Thymus (tissue), 11 donors: ENCODE measurements around the gene NXPH4. TPM values are rescaled to one million over a fixed set of nuclear protein-coding genes. Genes with fewer than 3 reads are reported as not detected.

Source experiments
- DNase-seq, 9 donors: peaks; one replicate each; pipeline ENCODE4 v3.0.0-alpha.2; 2013; ENCODE audit warnings: low spot score in 9 of 9, low read depth in 6 of 9, missing footprints in 1 of 9
- H3K27ac ChIP-seq, 2 donors: one replicate each; pipeline ENCODE4 v1.5.1; 2013; ENCODE audit warnings: control low read depth in 1 of 2, low read depth in 1 of 2, low read length in 1 of 2, mild to moderate bottlenecking in 1 of 2, moderate library complexity in 1 of 2
- H3K27me3 ChIP-seq, 2 donors: one replicate each; pipeline ENCODE4 v1.5.1; 2013; ENCODE audit warnings: low read length in 1 of 2; ENCODE audit not compliant: control insufficient read depth in 2 of 2, insufficient read depth in 1 of 2
- H3K36me3 ChIP-seq, 2 donors: one replicate each; pipeline ENCODE4 v1.5.1; 2013; ENCODE audit warnings: low read length in 1 of 2, mild to moderate bottlenecking in 1 of 2, moderate library complexity in 1 of 2; ENCODE audit not compliant: control insufficient read depth in 2 of 2, insufficient read depth in 2 of 2
- H3K4me1 ChIP-seq, 2 donors: one replicate each; pipeline ENCODE4 v1.5.1; 2013; ENCODE audit warnings: low read length in 2 of 2; ENCODE audit not compliant: control insufficient read depth in 2 of 2, insufficient read depth in 2 of 2
- H3K4me3 ChIP-seq, 2 donors: one replicate each; pipeline ENCODE4 v1.5.1; 2013; ENCODE audit warnings: low read length in 2 of 2, control low read depth in 1 of 2, mild to moderate bottlenecking in 1 of 2
- H3K9me3 ChIP-seq, 2 donors: one replicate each; pipeline ENCODE4 v1.5.1; 2013; ENCODE audit warnings: low read length in 1 of 2, mild to moderate bottlenecking in 1 of 2; ENCODE audit not compliant: control insufficient read depth in 2 of 2, insufficient read depth in 1 of 2
- WGBS: extraction: QIAGEN DNeasy Blood & Tissue Kit; methylation state at CpG from one replicate; pipeline ENCODE4 v1.1.7; 2013; 5-methylcytosine and 5-hydroxymethylcytosine counted together
- polyA plus RNA-seq: library from polyadenylated mRNA; stranded (reverse); fragments of 200-250 nt; gene quantifications from one replicate; pipeline ENCODE4 v1.2.3, GENCODE V29; 2013
- total RNA-seq: library from RNA; stranded (reverse); fragments of 120-200 nt; gene quantifications from one replicate; pipeline ENCODE4 v1.2.4, GENCODE V29; 2013
- donor health status: healthy.

NXPH4 gene
- total and polyA plus RNA-seq, 2 donors, result 0.14 to 0.16 TPM

- Histone ChIP-seq H3K27ac (no peak overlapping the region), H3K4me3 (no peak overlapping the region), H3K9me3 (no peaks in the 10 kb centered on the region), H3K4me1 (no peaks in the 10 kb centered on the region), H3K36me3 (no peaks in the 10 kb centered on the region), H3K27me3 (peaks cover 0 to 2% of the 10 kb centered on the region in 2 donors)
- DNase-seq, result no peak
- WGBS, result 87% methylated on average over 6 of the region's 6 CpGs
Measured at GRCh38 chr12:57190037-57190436, 26.6 kb upstream of the NXPH4 start.

- 98% methylated on average over 23 of the region's 23 CpGs for WGBS
- no peak overlapping the region for H3K4me3 ChIP-seq
- peaks cover 0 to 8% of the 10 kb centered on the region in 2 donors for H3K27me3 ChIP-seq
- no peaks in the 10 kb centered on the region for H3K4me1 ChIP-seq
- H3K36me3 ChIP-seq, result no peaks in the 10 kb centered on the region
- H3K27ac ChIP-seq, result no peak overlapping the region
- no peak for DNase-seq
- no peaks in the 10 kb centered on the region for H3K9me3 ChIP-seq
Measured at GRCh38 chr12:57190821-57191220, 25.8 kb upstream of the NXPH4 start.

- no peak overlapping the region for H3K4me3 ChIP-seq
- DNase-seq, result no peak
- H3K36me3 ChIP-seq, result no peaks in the 10 kb centered on the region
- no peaks in the 10 kb centered on the region for H3K4me1 ChIP-seq
- H3K9me3 ChIP-seq, result no peaks in the 10 kb centered on the region
- H3K27me3 ChIP-seq, result peaks cover 0 to 11% of the 10 kb centered on the region in 2 donors
- H3K27ac ChIP-seq, result no peak overlapping the region
- 97% methylated on average over 11 of the region's 11 CpGs for WGBS
Measured at GRCh38 chr12:57191410-57191809, 25.2 kb upstream of the NXPH4 start.

GRCh38 chr12:57192920-57193319 is 23.7 kb upstream of the NXPH4 start:
- H3K27ac ChIP-seq, result no peak overlapping the region
- no peak overlapping the region for H3K4me3 ChIP-seq
- peaks cover 0 to 11% of the 10 kb centered on the region in 2 donors for H3K27me3 ChIP-seq
- no peaks in the 10 kb centered on the region for H3K4me1 ChIP-seq
- no peaks in the 10 kb centered on the region for H3K9me3 ChIP-seq
- no peaks in the 10 kb centered on the region for H3K36me3 ChIP-seq
- WGBS, result 97% methylated on average over 16 of the region's 16 CpGs
- no peak for DNase-seq

GRCh38 chr12:57193706-57194245 is 22.8 kb upstream of the NXPH4 start:
- Histone ChIP-seq H3K4me3 (no peak overlapping the region), H3K27ac (no peak overlapping the region), H3K27me3 (peaks cover 0 to 11% of the 10 kb centered on the region in 2 donors), H3K4me1 (no peaks in the 10 kb centered on the region), H3K36me3 (no peaks in the 10 kb centered on the region), H3K9me3 (no peaks in the 10 kb centered on the region)
- 95% methylated on average over 19 of the region's 19 CpGs for WGBS
- DNase-seq, result no peak

- no peak overlapping the region for H3K27ac ChIP-seq
- no peak overlapping the region for H3K4me3 ChIP-seq
- DNase-seq, result no peak
- no peaks in the 10 kb centered on the region for H3K36me3 ChIP-seq
- peaks cover 0 to 11% of the 10 kb centered on the region in 2 donors for H3K27me3 ChIP-seq
- 94% methylated on average over 18 of the region's 18 CpGs for WGBS
- H3K4me1 ChIP-seq, result no peaks in the 10 kb centered on the region
- H3K9me3 ChIP-seq, result no peaks in the 10 kb centered on the region
Measured at GRCh38 chr12:57194253-57194652, 22.3 kb upstream of the NXPH4 start.

- Histone ChIP-seq H3K4me3 (no peak overlapping the region), H3K9me3 (no peaks in the 10 kb centered on the region), H3K27ac (no peak overlapping the region), H3K4me1 (no peaks in the 10 kb centered on the region), H3K27me3 (peaks cover 0 to 11% of the 10 kb centered on the region in 2 donors), H3K36me3 (no peaks in the 10 kb centered on the region)
- no peak for DNase-seq
- WGBS, result 92% methylated on average over 19 of the region's 19 CpGs
Measured at GRCh38 chr12:57195186-57195585, 21.4 kb upstream of the NXPH4 start.

GRCh38 chr12:57195611-57196371 is 20.8 kb upstream of the NXPH4 start:
- Histone ChIP-seq H3K9me3 (no peaks in the 10 kb centered on the region), H3K4me1 (no peaks in the 10 kb centered on the region), H3K27me3 (peaks cover 0 to 11% of the 10 kb centered on the region in 2 donors), H3K36me3 (no peaks in the 10 kb centered on the region), H3K27ac (no peak overlapping the region), H3K4me3 (no peak overlapping the region)
- no peak for DNase-seq
- WGBS, result 83% methylated on average over 34 of the region's 34 CpGs

GRCh38 chr12:57196439-57196838 is 20.2 kb upstream of the NXPH4 start:
- Histone ChIP-seq H3K4me1 (no peaks in the 10 kb centered on the region), H3K36me3 (no peaks in the 10 kb centered on the region), H3K27ac (no peak overlapping the region), H3K9me3 (no peaks in the 10 kb centered on the region), H3K4me3 (no peak overlapping the region), H3K27me3 (peaks cover 0 to 11% of the 10 kb centered on the region in 2 donors)
- no peak for DNase-seq
- 95% methylated on average over 4 of the region's 4 CpGs for WGBS
